Thoracic aorta (tissue), 2 donors: ENCODE results near the gene VASP. TPM values are rescaled to one million over a fixed set of nuclear protein-coding genes. Genes with fewer than 3 reads are reported as not detected.
"Not testable (repeated sequence)": the region's sequence is repeated elsewhere in the genome, so short reads cannot be mapped to it uniquely, and the experiment has no call there.

Source experiments
- ATAC-seq: fragments of 150-250 bp; one replicate; pipeline ENCODE4 v1.8.0; 2017; ENCODE audit warnings: low read depth; ENCODE audit not compliant: insufficient number of reproducible peaks, low FRiP score
- DNase-seq: peaks from one replicate; pipeline ENCODE4 v3.0.0-alpha.2; 2020; ENCODE audit warnings: low spot score
- H3K27ac ChIP-seq, 2 donors: fragments of 200-600 bp; sonication (generic); 1 replicate in 1 of 2; 2 replicates in 1 of 2; pipeline ENCODE4 v1.5.1; 2016; ENCODE audit warnings: mild to moderate bottlenecking in 2 of 2, moderate library complexity in 2 of 2
- H3K27me3 ChIP-seq: fragments of 200-600 bp; sonication (generic); replicated peaks from 2 replicates; pipeline ENCODE4 v1.6.0; 2016; ENCODE audit warnings: mild to moderate bottlenecking; ENCODE audit not compliant: insufficient read depth
- H3K36me3 ChIP-seq: fragments of 200-600 bp; sonication (generic); one replicate; pipeline ENCODE4 v1.5.1; 2016
- H3K4me1 ChIP-seq, 2 donors: fragments of 200-600 bp; sonication (generic); 1 replicate in 1 of 2; 2 replicates in 1 of 2; pipeline versions ENCODE4 v1.5.1 to v1.6.0; 2016; ENCODE audit warnings: low read depth in 2 of 2, mild to moderate bottlenecking in 1 of 2; ENCODE audit not compliant: control insufficient read depth in 1 of 2
- H3K4me3 ChIP-seq: fragments of 200-600 bp; sonication (generic); 2 replicates; pipeline ENCODE4 v1.5.1; 2016; ENCODE audit warnings: mild to moderate bottlenecking
- H3K9me3 ChIP-seq: fragments of 200-600 bp; sonication (generic); 2 replicates; pipeline ENCODE4 v1.5.1; 2016
- total RNA-seq, 2 donors: library from RNA; depleted of rRNA; stranded (reverse); fragments of >200 nt; gene quantifications; one replicate each; pipeline versions ENCODE4 v1.1.0 to v1.2.3, GENCODE V29; 2016
- TF ChIP-seq, protein P1 (sequence below): fragments of 200-600 bp; sonication (generic); IDR thresholded peaks from one replicate; pipeline ENCODE4 v1.5.1; 2019; ENCODE audit warnings: antibody characterized with exemption

VASP gene
- total RNA-seq, 2 donors from 2014 or later = 208 to 287 TPM

DNA sequence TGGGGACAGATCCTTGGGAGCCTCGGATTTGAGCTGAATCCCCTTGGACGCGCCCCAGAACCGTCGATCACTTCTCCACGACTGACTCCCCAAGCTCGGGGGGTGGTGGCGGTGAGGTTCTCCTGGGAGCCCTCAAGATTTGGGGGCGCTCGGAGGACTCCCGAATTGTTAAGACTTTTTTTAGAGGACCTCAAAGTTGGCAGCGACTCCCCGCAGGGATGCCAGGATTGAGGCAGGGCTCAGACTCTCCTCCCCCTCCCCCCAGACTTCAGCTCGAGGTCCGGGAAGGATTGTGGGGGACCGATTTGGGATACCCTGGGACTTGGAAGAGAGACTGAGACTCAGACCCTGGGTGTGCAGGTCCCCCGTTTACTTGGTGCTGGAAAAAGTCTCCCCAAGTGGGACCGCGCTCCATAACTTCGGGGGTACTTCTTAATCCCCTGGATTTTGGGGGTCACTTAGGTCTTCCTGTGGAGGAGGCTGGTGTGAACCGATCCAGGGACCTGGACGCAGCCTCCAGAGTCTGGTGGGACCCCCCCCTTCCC is 665 bp downstream of the VASP start:
- Histone ChIP-seq H3K4me3 (peak overlapping the region; percentile 95), H3K36me3 (no peaks in the 10 kb centered on the region), H3K27me3 (no peaks in the 10 kb centered on the region), H3K27ac (peak overlapping the region; percentile 96 to 99), H3K4me1 (peaks cover 7 to 42% of the 10 kb centered on the region in 2 donors), H3K9me3 (no peaks in the 10 kb centered on the region)
- ATAC-seq = no peak
- TF ChIP-seq, protein P1, sequence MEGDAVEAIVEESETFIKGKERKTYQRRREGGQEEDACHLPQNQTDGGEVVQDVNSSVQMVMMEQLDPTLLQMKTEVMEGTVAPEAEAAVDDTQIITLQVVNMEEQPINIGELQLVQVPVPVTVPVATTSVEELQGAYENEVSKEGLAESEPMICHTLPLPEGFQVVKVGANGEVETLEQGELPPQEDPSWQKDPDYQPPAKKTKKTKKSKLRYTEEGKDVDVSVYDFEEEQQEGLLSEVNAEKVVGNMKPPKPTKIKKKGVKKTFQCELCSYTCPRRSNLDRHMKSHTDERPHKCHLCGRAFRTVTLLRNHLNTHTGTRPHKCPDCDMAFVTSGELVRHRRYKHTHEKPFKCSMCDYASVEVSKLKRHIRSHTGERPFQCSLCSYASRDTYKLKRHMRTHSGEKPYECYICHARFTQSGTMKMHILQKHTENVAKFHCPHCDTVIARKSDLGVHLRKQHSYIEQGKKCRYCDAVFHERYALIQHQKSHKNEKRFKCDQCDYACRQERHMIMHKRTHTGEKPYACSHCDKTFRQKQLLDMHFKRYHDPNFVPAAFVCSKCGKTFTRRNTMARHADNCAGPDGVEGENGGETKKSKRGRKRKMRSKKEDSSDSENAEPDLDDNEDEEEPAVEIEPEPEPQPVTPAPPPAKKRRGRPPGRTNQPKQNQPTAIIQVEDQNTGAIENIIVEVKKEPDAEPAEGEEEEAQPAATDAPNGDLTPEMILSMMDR = no peak
- no peak for DNase-seq

- Histone ChIP-seq H3K27me3 (no peaks in the 10 kb centered on the region), H3K27ac (peak overlapping the region; percentile 96 to 99), H3K36me3 (no peaks in the 10 kb centered on the region), H3K4me1 (peaks cover 10 to 47% of the 10 kb centered on the region in 2 donors), H3K4me3 (peak overlapping the region; percentile 95), H3K9me3 (no peaks in the 10 kb centered on the region)
- TF ChIP-seq, protein P1 = no peak
- ATAC-seq (no peak), DNase-seq (no peak)
These were observed 1.2 kb downstream of the VASP start for GRCh38 chr19:45508417-45508860.

DNA sequence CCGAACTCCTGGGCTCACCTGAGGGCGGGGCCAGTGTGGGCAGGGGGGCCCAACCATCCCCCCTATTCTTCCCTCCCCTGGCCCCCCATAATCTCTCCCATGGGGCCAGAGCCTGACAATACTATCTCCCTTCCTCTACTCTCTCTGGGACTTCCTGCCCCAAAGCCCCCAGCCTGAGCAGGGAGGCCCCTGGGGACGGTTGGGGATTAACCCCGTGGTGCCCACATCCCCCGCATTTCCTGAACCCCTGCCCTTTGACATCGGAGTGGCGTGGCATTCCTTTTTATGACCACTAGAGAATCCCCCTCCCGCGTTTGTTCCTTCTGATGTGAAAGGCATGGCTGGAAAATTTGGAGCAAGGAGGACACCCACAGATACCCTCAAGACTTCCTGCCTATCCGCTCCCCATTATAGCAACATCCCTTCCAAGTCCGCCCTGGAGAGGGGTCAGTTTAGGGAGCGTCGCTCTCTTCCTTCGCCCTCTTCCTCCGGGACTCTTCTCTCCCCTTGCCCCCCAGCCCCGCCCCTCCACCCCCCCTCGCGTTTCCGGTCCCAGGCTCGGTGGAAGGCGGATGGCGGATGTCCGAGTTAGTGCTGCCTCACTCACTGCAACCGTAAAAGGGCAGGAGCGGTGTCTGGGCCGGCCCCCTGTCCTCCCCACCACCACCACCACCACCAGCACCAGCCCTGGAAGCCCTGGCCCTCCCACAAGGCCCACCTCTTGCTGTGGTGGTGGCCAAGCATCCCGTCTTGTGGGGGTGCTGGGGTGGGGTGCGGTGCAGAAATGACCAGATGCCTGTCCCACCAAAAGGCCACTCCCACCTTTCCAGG is 1.8 kb downstream of the VASP start:
- Histone ChIP-seq H3K36me3 (no peaks in the 10 kb centered on the region), H3K9me3 (no peaks in the 10 kb centered on the region), H3K4me1 (peaks cover 15 to 53% of the 10 kb centered on the region in 2 donors), H3K4me3 (peak overlapping the region; percentile 95), H3K27me3 (no peaks in the 10 kb centered on the region), H3K27ac (peak overlapping the region; percentile 96 to 99)
- DNase-seq = peak; percentile 67
- TF ChIP-seq, protein P1 = peak; percentile 36
- ATAC-seq = peak; percentile 39

- ATAC-seq (no peak), DNase-seq (no peak)
- TF ChIP-seq, protein P1 = no peak
- Histone ChIP-seq H3K4me1 (peaks cover 21 to 59% of the 10 kb centered on the region in 2 donors), H3K27ac (peak overlapping the region; percentile 96 to 99), H3K27me3 (no peaks in the 10 kb centered on the region), H3K9me3 (no peaks in the 10 kb centered on the region), H3K4me3 (peak overlapping the region; percentile 95), H3K36me3 (no peaks in the 10 kb centered on the region)
These were observed 2.4 kb downstream of the VASP start for GRCh38 chr19:45509692-45510015.

DNA sequence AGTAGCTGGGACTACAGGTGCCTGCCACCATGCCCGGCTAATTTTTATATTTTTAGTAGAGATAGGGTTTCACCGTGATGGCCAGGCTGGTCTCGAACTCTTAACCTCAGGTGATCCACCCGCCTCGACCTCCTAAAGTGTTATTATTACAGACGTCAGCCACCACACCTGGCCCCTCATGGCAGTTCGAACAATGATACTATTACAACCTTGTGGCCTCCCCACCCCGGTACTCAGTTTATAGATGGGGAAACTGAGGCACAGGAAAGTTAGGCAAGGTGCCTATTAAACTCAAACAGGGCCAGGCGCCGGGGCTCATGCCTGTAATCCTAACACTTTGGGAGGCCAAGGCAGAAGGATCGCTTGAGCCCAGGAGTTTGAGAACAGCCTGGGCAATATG is 3.1 kb downstream of the VASP start:
- H3K9me3 ChIP-seq, H3K27me3 ChIP-seq, DNase-seq, H3K36me3 ChIP-seq, ATAC-seq: not testable (repeated sequence)
- Histone ChIP-seq H3K4me3 (peak overlapping the region; percentile 95), H3K4me1 (peaks cover 24 to 65% of the 10 kb centered on the region in 2 donors), H3K27ac (peak overlapping the region; percentile 96 to 99)
